ENCODE measurements around the gene M6PR. TPM values are rescaled to one million over a fixed set of nuclear protein-coding genes. Genes with fewer than 3 reads are reported as not detected.
A peak's percentile ranks its signal among the peaks of the same experiment; 100 is the strongest.
"Not testable (repeated sequence)": the region's sequence is repeated elsewhere in the genome, so short reads cannot be mapped to it uniquely, and the experiment has no call there.

The M6PR gene
- total and polyA plus RNA-seq, 4 donors = 101 to 129 (median 115) TPM

- Histone ChIP-seq H3K27me3 (ENCODE audit: control insufficient read depth, insufficient read depth, low read length) (no peaks in the 10 kb centered on the region), H3K4me3 (ENCODE audit: low read depth, low read length) (peak overlapping the region; percentile 83), H3K4me1 (ENCODE audit: control insufficient read depth, insufficient read depth, low read length) (peaks cover 5% of the 10 kb centered on the region), H3K27ac (ENCODE audit: low read depth, low read length) (peak overlapping the region; percentile 81), H3K9me3 (ENCODE audit: control insufficient read depth, insufficient read depth, low read length) (no peaks in the 10 kb centered on the region), H3K36me3 (ENCODE audit: control insufficient read depth, insufficient read depth, low read length) (peaks cover 12% of the 10 kb centered on the region)
- WGBS (ENCODE audit: insufficient coverage) = under 1% methylated on average over 28 of the region's 35 CpGs
- DNase-seq (ENCODE audit: low read depth in 4 of 6, low spot score in 6 of 6) = peak; percentile 5 to 69 (median 26)
Observed at GRCh38 chr12:8914716-8915526, 34.5 kb downstream of the M6PR start.

- 0% methylated on average over 7 of the region's 57 CpGs for WGBS (ENCODE audit: insufficient coverage)
- Histone ChIP-seq H3K4me3 (ENCODE audit: low read depth, low read length) (peak within 1 kb of the TSS; percentile 86), H3K27ac (ENCODE audit: low read depth, low read length) (peak within 1 kb of the TSS; percentile 98)
- H3K36me3 ChIP-seq (ENCODE audit: control insufficient read depth, insufficient read depth, low read length); H3K4me1 ChIP-seq (ENCODE audit: control insufficient read depth, insufficient read depth, low read length); H3K9me3 ChIP-seq (ENCODE audit: control insufficient read depth, insufficient read depth, low read length); H3K27me3 ChIP-seq (ENCODE audit: control insufficient read depth, insufficient read depth, low read length): not testable (repeated sequence)
- peak; percentile 67 to 97 (median 88) for DNase-seq (ENCODE audit: low read depth in 4 of 6, low spot score in 6 of 6)
Observed at GRCh38 chr12:8914033-8914715, 35.3 kb downstream of the M6PR start, which contains the start of gene PHC1. TSS of gene PHC1 (plus strand) at chr12:8914509. CDS start at chr12:8917678, 3,169 bp downstream.

- peaks cover 5% of the 10 kb centered on the region for H3K4me1 ChIP-seq (ENCODE audit: control insufficient read depth, insufficient read depth, low read length)
- peak in 1 of 6 donors; percentile 22 for DNase-seq (ENCODE audit: low read depth in 4 of 6, low spot score in 6 of 6)
- H3K9me3 ChIP-seq (ENCODE audit: control insufficient read depth, insufficient read depth, low read length) = no peaks in the 10 kb centered on the region
- peak overlapping the region; percentile 98 for H3K27ac ChIP-seq (ENCODE audit: low read depth, low read length)
- WGBS (ENCODE audit: insufficient coverage) = 0% methylated on average over 4 of the region's 6 CpGs
- no peaks in the 10 kb centered on the region for H3K27me3 ChIP-seq (ENCODE audit: control insufficient read depth, insufficient read depth, low read length)
- peak overlapping the region; percentile 86 for H3K4me3 ChIP-seq (ENCODE audit: low read depth, low read length)
- peaks cover under 1% of the 10 kb centered on the region for H3K36me3 ChIP-seq (ENCODE audit: control insufficient read depth, insufficient read depth, low read length)
Observed at GRCh38 chr12:8913702-8914032, 35.8 kb downstream of the M6PR start.

GRCh38 chr12:8912914-8913313 is 36.5 kb downstream of the M6PR start:
- Histone ChIP-seq H3K4me1 (ENCODE audit: control insufficient read depth, insufficient read depth, low read length) (peaks cover 5% of the 10 kb centered on the region), H3K9me3 (ENCODE audit: control insufficient read depth, insufficient read depth, low read length) (no peaks in the 10 kb centered on the region), H3K27me3 (ENCODE audit: control insufficient read depth, insufficient read depth, low read length) (no peaks in the 10 kb centered on the region), H3K27ac (ENCODE audit: low read depth, low read length) (peak overlapping the region; percentile 98), H3K36me3 (ENCODE audit: control insufficient read depth, insufficient read depth, low read length) (no peaks in the 10 kb centered on the region), H3K4me3 (ENCODE audit: low read depth, low read length) (peak overlapping the region; percentile 86)
- DNase-seq (ENCODE audit: low read depth in 4 of 6, low spot score in 6 of 6) = peak in 3 of 6 donors; percentile 7 to 76 (median 41)
- 13% methylated on average over 8 of the region's 9 CpGs for WGBS (ENCODE audit: insufficient coverage)

- Histone ChIP-seq H3K9me3 (ENCODE audit: control insufficient read depth, insufficient read depth, low read length) (no peaks in the 10 kb centered on the region), H3K36me3 (ENCODE audit: control insufficient read depth, insufficient read depth, low read length) (no peaks in the 10 kb centered on the region), H3K27ac (ENCODE audit: low read depth, low read length) (no peak overlapping the region), H3K4me1 (ENCODE audit: control insufficient read depth, insufficient read depth, low read length) (peaks cover 5% of the 10 kb centered on the region), H3K27me3 (ENCODE audit: control insufficient read depth, insufficient read depth, low read length) (no peaks in the 10 kb centered on the region), H3K4me3 (ENCODE audit: low read depth, low read length) (no peak overlapping the region)
- DNase-seq (ENCODE audit: low read depth in 4 of 6, low spot score in 6 of 6) = no peak
- WGBS (ENCODE audit: insufficient coverage) = no CpG with 5 or more reads among the region's 3 CpGs
Observed at GRCh38 chr12:8911606-8912268, 37.7 kb downstream of the M6PR start.

- no peak for DNase-seq (ENCODE audit: low read depth in 4 of 6, low spot score in 6 of 6)
- no peak overlapping the region for H3K27ac ChIP-seq (ENCODE audit: low read depth, low read length)
- no peaks in the 10 kb centered on the region for H3K9me3 ChIP-seq (ENCODE audit: control insufficient read depth, insufficient read depth, low read length)
- no peak overlapping the region for H3K4me3 ChIP-seq (ENCODE audit: low read depth, low read length)
- peaks cover 1% of the 10 kb centered on the region for H3K4me1 ChIP-seq (ENCODE audit: control insufficient read depth, insufficient read depth, low read length)
- no peaks in the 10 kb centered on the region for H3K36me3 ChIP-seq (ENCODE audit: control insufficient read depth, insufficient read depth, low read length)
- H3K27me3 ChIP-seq (ENCODE audit: control insufficient read depth, insufficient read depth, low read length) = no peaks in the 10 kb centered on the region
- WGBS (ENCODE audit: insufficient coverage) = 79% methylated on average over 2 of the region's 5 CpGs
Observed at GRCh38 chr12:8909752-8910151, 39.7 kb downstream of the M6PR start.

GRCh38 chr12:8907513-8907912 is 41.9 kb downstream of the M6PR start:
- H3K4me1 ChIP-seq (ENCODE audit: control insufficient read depth, insufficient read depth, low read length) = no peaks in the 10 kb centered on the region
- H3K27me3 ChIP-seq (ENCODE audit: control insufficient read depth, insufficient read depth, low read length) = no peaks in the 10 kb centered on the region
- WGBS (ENCODE audit: insufficient coverage) = no CpG with 5 or more reads among the region's 3 CpGs
- no peaks in the 10 kb centered on the region for H3K36me3 ChIP-seq (ENCODE audit: control insufficient read depth, insufficient read depth, low read length)
- H3K27ac ChIP-seq (ENCODE audit: low read depth, low read length) = no peak overlapping the region
- H3K4me3 ChIP-seq (ENCODE audit: low read depth, low read length) = no peak overlapping the region
- no peak for DNase-seq (ENCODE audit: low read depth in 4 of 6, low spot score in 6 of 6)
- no peaks in the 10 kb centered on the region for H3K9me3 ChIP-seq (ENCODE audit: control insufficient read depth, insufficient read depth, low read length)

- Histone ChIP-seq H3K27ac (ENCODE audit: low read depth, low read length) (no peak overlapping the region), H3K4me3 (ENCODE audit: low read depth, low read length) (no peak overlapping the region), H3K36me3 (ENCODE audit: control insufficient read depth, insufficient read depth, low read length) (no peaks in the 10 kb centered on the region), H3K4me1 (ENCODE audit: control insufficient read depth, insufficient read depth, low read length) (no peaks in the 10 kb centered on the region), H3K27me3 (ENCODE audit: control insufficient read depth, insufficient read depth, low read length) (no peaks in the 10 kb centered on the region), H3K9me3 (ENCODE audit: control insufficient read depth, insufficient read depth, low read length) (no peaks in the 10 kb centered on the region)
- no peak for DNase-seq (ENCODE audit: low read depth in 4 of 6, low spot score in 6 of 6)
- WGBS (ENCODE audit: insufficient coverage) = 72% methylated on average over 11 of the region's 16 CpGs
Observed at GRCh38 chr12:8906266-8907180, 42.9 kb downstream of the M6PR start.

- no peaks in the 10 kb centered on the region for H3K4me1 ChIP-seq (ENCODE audit: control insufficient read depth, insufficient read depth, low read length)
- DNase-seq (ENCODE audit: low read depth in 4 of 6, low spot score in 6 of 6) = no peak
- no peak overlapping the region for H3K27ac ChIP-seq (ENCODE audit: low read depth, low read length)
- no peaks in the 10 kb centered on the region for H3K9me3 ChIP-seq (ENCODE audit: control insufficient read depth, insufficient read depth, low read length)
- WGBS (ENCODE audit: insufficient coverage) = 40% methylated on average over 1 of the region's 10 CpGs
- no peaks in the 10 kb centered on the region for H3K36me3 ChIP-seq (ENCODE audit: control insufficient read depth, insufficient read depth, low read length)
- no peak overlapping the region for H3K4me3 ChIP-seq (ENCODE audit: low read depth, low read length)
- H3K27me3 ChIP-seq (ENCODE audit: control insufficient read depth, insufficient read depth, low read length) = no peaks in the 10 kb centered on the region
Observed at GRCh38 chr12:8905546-8905945, 43.9 kb downstream of the M6PR start.

Data from spinal cord (tissue), 10 donors.